ENCODE results near the gene TMEM108. TPM values are rescaled to one million over a fixed set of nuclear protein-coding genes. Genes with fewer than 3 reads are reported as not detected.

The TMEM108 gene
- total RNA-seq, 1 experiment from 2014 or later = 0.69 TPM

DNA sequence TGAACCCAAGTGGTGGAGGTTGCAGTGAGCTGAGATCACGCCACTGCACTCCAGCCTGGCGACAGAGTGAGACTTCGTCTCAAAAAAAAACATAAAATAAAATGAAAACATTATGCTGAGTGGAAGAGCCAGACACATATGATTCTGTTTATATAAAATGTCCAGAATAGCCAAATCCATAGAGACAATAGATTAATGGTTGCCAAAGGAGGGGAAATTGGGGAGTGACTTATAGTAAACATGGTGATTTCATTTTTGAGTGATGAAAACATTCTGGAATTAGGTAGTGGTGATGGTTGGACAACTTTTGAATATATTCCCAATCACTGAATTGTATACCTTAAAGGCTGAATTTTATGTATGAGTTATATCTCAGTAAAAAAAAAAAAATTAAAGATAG lies 189.6 kb downstream of the TMEM108 start:
- no peak for DNase-seq (ENCODE audit: low read depth)

DNA sequence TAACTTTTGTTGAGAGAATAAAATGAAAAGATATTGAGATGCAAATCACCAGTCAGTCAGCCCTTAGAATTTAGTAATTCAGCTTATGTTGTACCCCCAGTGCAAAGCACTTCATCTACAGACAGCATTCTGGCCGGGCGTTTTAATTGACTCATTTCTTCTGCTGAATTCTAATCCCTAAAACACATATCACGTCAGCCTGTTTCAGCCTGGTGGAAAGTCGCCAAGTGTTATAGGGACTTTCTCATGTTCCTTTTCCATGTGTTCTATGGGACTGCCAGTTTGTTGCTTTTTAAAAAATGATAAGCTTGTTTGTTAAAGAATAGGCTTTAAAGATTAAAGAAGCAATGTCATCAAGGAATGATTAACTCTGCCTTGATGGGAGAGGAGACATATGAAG lies 192.0 kb downstream of the TMEM108 start:
- no peak for DNase-seq (ENCODE audit: low read depth)

DNA sequence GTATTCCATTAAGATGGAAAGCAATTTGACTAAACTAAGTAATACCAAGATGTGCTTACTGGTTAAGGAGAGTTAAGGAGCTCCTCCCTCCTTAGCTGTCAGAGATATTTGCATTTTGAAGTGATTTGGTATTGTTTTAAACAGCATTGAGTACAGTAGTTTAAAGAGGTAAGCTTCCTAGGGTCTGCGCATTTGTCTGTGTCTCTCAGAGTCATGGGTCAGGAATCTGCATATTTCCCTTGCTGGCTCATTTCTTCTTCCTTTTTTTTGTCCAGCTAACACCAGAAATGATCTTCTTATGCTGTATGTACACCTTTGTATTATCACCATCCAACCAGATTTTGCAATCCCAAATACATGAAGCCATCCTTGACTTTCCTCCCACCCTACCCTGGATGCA lies 198.7 kb downstream of the TMEM108 start:
- no peak for DNase-seq (ENCODE audit: low read depth)

DNA sequence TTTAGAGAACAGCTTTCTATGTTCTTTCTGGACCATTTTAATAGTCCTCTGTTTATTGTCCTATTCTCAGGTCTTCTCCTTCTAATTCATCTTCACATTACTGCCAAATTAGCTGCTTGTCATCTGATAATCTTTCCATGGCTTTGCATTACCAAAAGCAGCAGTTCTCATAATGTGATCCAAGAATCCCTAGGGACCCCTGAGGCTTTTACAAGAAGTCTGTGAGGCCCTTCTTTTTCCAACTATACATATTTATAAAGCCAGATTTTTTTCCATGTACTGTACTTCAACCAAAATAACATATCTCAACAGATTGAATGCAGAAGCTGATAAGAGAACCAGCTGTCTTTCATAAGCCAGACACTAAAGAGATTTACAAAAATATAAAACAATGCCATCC lies 199.2 kb downstream of the TMEM108 start:
- DNase-seq (ENCODE audit: low read depth) = no peak

DNA sequence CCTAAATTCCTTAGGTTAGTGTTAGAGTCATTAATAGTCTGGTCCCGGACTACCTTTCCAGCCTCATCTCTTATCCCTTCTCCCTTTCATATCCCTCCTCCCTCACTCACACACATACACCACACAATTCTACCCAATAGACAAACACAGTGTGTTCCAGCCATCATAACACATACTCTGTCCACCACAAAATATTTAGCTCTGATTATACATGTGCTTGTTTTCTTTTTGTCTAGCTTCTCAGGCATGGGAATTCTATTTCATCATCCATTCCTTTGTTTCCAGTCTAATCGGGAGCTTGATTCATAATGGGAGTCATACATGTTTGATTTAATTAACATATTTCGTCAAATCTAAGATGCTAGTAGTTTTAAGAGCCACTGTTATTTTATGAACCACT lies 199.8 kb downstream of the TMEM108 start:
- no peak for DNase-seq (ENCODE audit: low read depth)

DNA sequence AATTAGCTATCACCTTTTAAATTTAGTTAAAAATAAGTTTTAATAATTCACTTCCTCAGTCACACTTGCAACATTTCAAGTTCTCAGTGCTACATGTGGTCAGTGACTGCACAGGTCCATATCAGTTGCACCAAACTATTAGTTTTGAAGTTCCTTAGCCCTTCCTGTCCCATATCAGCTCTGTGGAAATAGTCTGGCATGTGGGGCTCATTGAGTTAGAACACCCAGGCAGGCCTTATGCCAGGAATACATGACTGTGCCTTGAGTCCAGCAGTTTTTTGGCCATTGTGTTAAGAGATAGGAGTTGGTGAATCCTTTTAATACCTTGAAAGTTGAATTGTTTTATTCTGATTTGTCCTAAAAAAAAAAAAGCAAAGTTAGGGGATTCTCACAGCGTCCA lies 207.9 kb downstream of the TMEM108 start:
- no peak for DNase-seq (ENCODE audit: low read depth)

DNA sequence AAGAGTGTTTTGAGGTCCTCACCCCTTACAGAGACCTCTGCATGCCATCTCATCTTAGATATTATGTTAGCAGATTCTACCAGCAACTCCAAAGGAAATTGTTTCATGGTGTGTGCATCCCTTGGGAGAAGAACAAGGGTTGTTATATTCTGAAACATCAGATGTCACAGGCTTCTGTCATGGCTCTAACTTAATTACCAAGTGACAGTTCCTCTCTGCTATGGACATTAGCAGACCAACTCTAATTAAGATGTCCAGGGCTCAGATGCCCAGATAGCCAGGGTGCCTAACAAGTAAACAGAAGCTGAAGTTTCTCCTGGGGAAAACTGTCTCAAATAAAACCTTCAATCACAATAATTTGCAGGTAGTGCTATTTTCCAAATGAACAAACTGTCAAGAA lies 208.6 kb downstream of the TMEM108 start:
- no peak for DNase-seq (ENCODE audit: low read depth)

DNA sequence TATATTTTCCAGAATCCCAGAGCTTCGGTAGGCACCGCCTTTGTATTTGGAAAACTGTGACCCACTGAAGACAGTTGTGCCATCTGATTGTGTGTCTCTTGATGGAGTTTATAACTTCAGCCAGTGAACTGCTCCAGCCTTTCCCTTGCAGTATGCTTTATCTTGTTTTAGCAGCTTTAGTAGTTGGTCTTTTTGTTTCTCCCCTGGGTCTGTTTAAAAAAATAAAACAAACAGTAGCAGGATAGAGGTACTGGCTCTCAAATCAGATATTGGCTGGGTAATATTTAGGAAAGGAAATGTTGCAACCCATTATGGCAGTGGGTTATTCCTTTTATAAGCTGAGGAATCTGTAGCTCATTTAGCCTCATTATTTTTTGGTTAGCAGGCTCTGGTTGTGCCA lies 210.2 kb downstream of the TMEM108 start:
- no peak for DNase-seq (ENCODE audit: low read depth)

DNA sequence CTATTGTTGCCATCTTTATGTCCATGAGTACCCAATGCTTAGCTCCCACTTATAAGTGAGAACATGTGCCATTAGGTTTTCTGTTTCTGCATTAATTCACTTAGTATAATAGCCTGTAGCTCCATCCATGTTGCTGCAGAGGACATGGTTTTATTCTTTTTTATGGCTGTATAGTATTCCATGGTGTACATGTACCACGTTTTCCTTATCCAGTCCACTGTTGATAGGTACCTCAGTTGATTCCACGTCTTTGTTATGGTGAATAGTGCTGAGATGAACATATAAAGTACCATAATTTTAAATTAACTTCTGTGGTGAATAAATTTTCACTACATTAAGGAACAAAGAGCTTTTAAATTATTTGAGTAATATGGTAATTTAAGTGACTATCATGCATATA lies 211.3 kb downstream of the TMEM108 start:
- DNase-seq (ENCODE audit: low read depth) = no peak

DNA sequence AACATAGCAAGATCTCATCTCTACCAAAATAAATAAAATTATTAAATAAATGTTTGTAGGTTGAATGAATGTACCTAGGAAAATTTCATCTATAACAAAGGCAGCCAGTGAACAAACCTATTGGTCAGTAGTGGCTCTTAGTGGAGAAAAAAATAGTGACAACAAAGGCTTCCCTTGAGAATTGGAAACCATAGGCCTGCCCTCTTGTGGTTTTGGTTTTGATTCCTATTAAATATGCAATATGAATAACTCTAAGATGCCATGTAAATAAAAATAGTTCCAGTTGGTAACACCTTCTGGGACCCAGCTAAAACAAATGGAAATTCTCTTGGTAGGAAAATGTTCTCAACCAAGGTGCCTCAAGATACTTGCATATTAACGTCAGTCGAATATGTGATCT lies 216.0 kb downstream of the TMEM108 start:
- no peak for DNase-seq (ENCODE audit: low read depth)

DNA sequence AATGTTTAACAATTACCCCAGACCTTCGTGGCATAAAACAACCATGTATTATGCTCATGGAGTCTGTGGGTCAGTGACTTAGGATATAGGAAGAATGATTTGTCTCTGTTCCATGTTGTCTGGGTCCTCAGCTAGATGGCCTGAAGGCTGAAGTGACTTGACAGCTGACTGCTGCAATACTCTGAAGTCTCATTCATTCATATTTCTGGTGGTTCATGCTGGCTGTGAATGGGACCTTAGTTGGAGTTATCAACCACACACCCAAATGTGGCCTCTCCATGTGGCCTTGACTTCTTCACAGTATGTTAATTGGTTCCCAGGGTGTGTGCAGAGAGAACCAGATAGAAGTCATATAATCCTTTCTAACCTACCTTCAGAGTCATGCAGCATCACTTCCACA lies 216.5 kb downstream of the TMEM108 start:
- no peak for DNase-seq (ENCODE audit: low read depth)

DNA sequence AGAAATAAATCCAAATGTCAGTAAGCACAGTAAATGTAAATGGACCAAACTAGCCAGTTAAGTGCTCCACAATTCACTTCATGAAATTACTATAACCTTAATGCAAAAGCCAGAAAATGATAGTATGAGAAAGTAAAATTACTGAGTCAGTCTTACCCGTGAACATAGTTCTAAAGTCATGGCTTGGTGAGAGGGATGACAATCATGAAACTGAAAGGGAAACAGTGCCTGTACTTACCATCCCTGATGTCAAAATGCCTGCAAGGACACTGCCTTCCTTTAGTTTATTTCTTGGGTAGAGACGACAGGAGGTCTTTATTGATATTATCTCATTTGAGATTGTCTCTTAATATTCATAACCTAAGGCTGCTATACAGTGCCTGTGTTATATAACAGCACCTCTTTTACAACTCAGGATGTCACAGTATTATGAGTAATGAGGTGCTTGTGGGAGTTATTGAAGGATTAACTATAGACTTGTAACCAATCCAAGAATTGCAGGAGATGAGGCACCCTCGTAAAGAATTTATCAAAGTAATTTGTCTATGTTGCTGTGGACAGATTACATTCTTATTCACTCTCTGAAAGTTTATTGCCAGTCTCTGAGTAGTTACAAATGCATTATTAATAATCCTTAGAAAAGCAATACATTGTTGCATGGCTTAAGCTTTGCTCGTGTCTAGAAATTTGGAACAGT lies 218.7 kb downstream of the TMEM108 start:
- DNase-seq (ENCODE audit: low read depth) = peak; percentile 47

DNA sequence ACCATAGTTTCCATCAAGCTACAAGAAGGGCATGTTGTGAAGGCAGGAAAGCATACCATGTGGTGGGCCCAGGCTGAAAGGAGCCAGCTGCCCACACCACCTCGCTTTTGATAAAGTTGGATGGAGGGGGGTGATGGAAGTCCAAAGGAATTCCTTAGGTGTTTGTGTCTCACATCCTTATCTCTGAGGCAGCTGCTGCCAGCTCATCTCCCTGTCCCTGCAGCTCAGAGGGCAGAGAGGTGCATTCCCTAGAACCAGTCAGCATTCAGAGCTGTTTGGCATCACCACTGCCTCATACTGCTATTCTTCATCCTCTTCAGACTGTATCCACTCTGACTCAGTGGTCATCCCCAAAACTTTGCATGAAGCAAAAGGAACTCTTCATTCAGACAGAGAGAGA lies 220.2 kb downstream of the TMEM108 start:
- DNase-seq (ENCODE audit: low read depth) = peak; percentile 46

DNA sequence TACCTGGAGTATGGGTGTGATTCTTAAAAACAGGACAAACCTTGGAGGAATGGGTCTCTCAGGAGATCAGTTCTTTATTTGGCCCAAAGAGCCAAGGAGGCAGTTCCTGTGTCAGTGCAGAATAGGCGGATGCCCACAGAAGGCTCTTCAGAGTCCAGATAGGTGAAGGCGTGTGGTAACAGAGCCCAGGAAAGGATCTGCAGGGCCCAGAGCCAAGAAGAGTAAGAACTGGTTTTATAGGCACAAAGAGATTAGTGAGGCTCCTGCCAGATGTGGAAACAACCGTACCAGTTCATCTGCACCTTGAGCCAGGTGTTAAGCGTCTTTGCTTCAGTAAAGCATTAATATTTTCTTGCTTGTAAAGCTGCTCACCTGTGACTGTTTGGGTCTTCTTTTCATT lies 221.6 kb downstream of the TMEM108 start:
- no peak for DNase-seq (ENCODE audit: low read depth)

DNA sequence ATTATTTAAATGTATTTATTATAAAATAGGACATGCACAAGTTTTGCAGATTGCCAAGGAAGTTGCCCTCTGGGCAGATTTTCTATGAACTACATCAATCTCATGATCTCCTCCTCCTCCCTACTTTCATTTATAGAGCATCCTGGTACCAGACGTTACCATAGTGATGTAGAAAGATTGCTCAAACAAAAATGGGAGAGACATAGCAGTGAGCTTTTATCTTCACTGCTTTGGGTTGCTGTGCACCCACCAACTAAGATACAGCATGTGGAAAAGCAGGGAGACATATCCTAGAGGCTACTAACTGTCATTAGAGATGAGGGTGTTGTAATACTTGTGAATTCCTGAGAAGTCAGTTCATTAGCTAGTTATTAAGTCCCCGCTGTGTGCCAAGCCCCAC lies 224.1 kb downstream of the TMEM108 start:
- no peak for DNase-seq (ENCODE audit: low read depth)

DNA sequence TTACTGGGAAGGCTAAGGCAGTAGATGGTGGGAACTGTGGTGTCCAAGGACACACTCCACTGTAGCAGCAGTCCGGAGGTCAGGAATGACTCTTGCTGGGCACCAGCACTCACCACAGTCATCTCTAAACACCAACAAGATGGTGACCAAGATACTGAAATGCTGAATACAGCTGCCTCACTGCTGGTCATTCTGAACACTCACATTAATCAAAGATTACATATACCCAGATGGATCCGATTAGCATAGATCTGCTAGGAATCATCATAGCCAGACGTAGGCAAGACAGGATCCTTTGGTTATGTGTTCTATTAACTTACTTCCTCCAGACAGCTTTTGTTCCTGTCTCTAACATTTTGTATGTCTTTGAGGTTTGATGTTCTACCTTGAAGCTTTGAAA lies 226.7 kb downstream of the TMEM108 start:
- DNase-seq (ENCODE audit: low read depth) = no peak

DNA sequence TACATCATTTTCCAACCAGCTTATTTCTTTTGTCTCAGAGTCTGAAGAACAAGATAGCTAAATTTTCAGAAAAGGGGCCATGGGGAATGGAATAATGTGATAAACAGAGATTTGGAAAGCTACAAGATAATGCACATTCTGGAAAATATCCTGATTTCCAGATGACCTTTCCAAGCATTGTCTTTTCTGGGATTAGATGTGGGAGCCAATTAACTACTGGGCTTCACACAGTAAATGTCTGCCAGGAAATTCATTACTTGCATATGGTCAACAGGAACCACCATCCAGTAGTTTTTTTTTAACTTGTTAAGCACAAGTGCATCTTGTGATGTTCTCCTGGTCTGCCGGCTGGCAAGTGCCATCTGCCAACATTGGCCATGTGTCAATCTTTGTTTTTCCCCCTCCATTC lies 230.5 kb downstream of the TMEM108 start:
- no peak for DNase-seq (ENCODE audit: low read depth)

DNA sequence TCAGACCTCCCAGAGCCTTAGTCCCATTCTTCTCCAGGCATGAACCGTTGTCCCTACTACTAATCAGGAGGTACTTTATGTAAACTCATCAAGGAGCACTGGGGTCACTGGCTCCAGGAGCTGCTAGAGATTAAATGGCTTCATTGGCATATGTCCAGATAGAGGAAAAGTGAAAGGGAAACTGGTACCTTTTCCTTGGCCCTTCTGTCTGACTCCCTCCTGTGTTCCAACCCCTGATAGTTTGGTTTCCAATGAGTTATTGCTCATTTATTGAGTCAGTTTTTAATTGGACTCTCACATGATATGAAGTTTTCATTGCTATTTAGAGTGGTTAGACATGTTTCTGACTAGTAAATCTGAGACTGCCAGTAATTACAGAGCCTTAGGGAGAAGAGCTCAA lies 231.2 kb downstream of the TMEM108 start:
- peak; percentile 46 for DNase-seq (ENCODE audit: low read depth)

DNA sequence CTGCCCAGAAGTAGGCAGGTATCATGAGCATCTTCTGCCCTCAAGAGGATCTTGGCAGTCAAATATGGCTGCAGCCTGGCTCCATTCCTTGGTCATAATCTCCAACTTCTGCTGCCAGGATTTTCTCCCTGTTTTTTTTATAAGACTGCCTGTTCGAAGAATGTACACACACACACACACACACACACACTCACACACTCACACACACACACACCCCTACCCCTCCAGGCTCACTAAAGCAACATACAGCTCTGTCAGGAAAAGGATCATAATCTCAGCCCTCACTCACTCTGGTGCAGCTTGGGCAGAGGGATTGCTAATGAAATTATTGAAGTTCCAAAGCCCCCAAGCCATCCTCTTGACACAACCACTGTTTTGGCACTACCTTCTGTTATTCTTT lies 232.4 kb downstream of the TMEM108 start:
- no peak for DNase-seq (ENCODE audit: low read depth)

DNA sequence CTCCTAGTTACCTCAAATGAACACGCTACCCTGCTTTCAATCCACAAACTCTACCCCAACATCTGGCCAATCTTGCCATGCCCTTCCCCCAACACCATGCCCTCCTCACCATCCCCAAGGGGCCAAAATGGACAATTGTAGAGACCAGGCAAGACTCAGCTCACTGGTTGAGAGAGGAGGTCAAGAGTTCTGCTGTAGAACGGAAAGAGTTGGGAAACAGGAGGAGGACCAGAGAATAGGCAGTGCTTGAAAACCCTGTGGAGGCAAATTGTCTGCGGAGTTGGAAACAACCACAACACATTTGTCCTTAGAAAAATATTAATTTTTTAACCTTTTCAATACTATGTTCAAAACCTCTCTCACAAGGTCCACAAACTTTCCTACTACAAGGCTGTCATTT lies 232.9 kb downstream of the TMEM108 start:
- DNase-seq (ENCODE audit: low read depth) = no peak

DNA sequence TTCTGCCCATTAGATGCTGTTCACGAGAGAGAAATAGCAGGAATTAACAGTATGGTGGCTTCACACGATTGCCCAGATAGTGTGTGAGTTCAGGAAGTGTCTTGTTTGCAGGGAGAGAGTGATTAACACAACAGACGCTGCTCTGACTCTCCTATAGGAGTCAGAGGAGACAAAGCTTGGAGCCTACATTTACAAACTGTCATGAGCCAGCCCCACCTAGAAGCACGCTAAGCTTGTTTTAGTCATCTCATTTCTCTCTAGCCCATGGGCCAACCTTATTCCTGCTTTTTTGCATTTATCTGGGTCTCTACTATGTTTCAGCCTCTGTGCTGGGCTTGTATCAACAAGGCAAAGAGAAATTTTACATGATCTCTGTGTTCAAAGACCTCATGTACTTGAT lies 233.3 kb downstream of the TMEM108 start:
- DNase-seq (ENCODE audit: low read depth) = no peak

DNA sequence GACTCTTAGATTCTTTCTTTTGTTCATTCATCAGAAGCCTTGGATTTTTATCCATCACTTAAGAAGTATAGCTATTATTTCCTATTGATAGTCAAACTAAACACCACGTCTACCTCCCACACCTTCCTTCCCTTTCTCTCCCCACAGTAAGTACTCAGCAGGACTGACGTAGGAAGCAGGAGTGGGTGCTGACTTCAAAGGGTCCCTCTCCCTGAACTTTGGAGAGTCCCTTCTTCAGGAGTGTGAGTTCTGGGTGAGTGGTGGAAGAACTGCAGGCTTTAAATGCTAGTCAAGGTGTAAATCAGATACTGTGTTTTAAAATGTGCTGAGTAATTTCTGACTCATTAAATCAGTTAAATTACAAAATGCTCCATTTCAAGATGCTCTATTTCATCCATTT lies 235.2 kb downstream of the TMEM108 start:
- no peak for DNase-seq (ENCODE audit: low read depth)

DNA sequence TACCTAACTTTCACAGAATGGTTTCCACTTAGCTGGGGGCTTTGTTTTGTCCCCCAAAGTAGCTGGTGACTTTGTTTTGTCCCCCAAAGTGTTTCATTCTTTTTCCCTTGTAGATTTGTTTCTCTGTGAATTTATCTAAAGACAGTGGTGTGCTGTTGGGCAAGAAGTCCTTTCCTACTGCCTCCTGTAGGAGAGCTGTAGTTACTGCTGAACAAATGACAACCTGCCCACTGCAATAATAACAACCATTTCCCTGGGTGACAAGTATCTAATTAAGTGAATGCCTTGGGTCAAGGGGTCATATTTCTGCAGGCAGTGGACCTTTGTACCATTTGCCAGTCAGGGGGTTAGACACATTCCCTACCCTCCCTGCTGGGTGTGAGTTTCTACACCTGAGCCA lies 236.3 kb downstream of the TMEM108 start:
- DNase-seq (ENCODE audit: low read depth) = no peak

DNA sequence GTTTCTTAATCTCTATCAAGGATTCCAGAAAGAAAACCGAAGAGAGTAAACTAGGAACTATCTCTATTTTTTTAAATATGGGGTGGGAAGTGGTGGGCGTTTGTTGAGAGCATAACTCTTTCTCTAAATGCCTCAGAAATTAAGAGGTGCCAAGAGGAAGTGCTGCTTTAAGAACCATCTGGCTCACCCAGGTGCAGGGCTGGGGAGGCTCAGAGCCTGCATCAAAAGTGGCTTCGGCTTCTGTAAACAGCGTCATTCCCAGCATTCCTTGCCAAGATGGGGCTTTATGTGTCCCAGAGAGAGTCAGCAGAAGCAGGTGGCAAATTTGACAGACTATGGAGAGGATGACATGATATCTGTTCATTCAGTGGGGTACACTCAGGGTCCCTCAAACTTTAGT lies 238.4 kb downstream of the TMEM108 start:
- no peak for DNase-seq (ENCODE audit: low read depth)
